Parathyroid adenoma (tissue), 2 donors: ENCODE measurements around the gene CYTH2.
A peak's percentile ranks its signal among the peaks of the same experiment; 100 is the strongest.
"Not testable (repeated sequence)": the region's sequence is repeated elsewhere in the genome, so short reads cannot be mapped to it uniquely, and the experiment has no call there.

ENCODE experiments used
- H2AFZ ChIP-seq: fragments of 300-600 bp; sonication (generic); one replicate; pipeline ENCODE4 v1.7.0; 2017; ENCODE audit warnings: antibody characterized with exemption, mild to moderate bottlenecking
- H3K27ac ChIP-seq: fragments of 300-600 bp; sonication (generic); one replicate; pipeline ENCODE4 v1.7.0; 2017
- H3K27me3 ChIP-seq: fragments of 300-600 bp; sonication (generic); one replicate; pipeline ENCODE4 v1.7.0; 2017; ENCODE audit warnings: low read length; ENCODE audit not compliant: control insufficient read depth, insufficient read depth
- H3K36me3 ChIP-seq: fragments of 300-600 bp; sonication (generic); one replicate; pipeline ENCODE4 v1.7.0; 2017; ENCODE audit warnings: low read length; ENCODE audit not compliant: control insufficient read depth, insufficient read depth
- H3K4me1 ChIP-seq: fragments of 300-600 bp; sonication (generic); one replicate; pipeline ENCODE4 v1.7.0; 2017; ENCODE audit warnings: control low read depth
- H3K4me2 ChIP-seq: fragments of 300-600 bp; sonication (generic); one replicate; pipeline ENCODE4 v1.7.0; 2017; ENCODE audit warnings: low read length
- H3K4me3 ChIP-seq: fragments of 300-600 bp; sonication (generic); one replicate; pipeline ENCODE4 v1.7.0; 2017; ENCODE audit warnings: low read depth, low read length
- H3K79me2 ChIP-seq: fragments of 300-600 bp; sonication (generic); one replicate; pipeline ENCODE4 v1.7.0; 2017; ENCODE audit warnings: control low read depth
- H3K9ac ChIP-seq: fragments of 300-600 bp; sonication (generic); one replicate; pipeline ENCODE4 v1.7.0; 2017; ENCODE audit warnings: mild to moderate bottlenecking
- H3K9me3 ChIP-seq: fragments of 300-600 bp; sonication (generic); one replicate; pipeline ENCODE4 v1.7.0; 2017; ENCODE audit warnings: low read length; ENCODE audit not compliant: control insufficient read depth
- CTCF ChIP-seq: fragments of 300-600 bp; sonication (generic); IDR thresholded peaks from one replicate; pipeline ENCODE4 v1.7.0; 2017; ENCODE audit warnings: antibody characterized with exemption, mild to moderate bottlenecking
- donor health status: primary hyperparathyroidism.

CYTH2 gene

GRCh38 chr19:48484931-48485612 lies 15.9 kb downstream of the CYTH2 start:
- Histone ChIP-seq H3K27me3 (no peaks in the 10 kb centered on the region), H2AFZ (no peak overlapping the region), H3K9ac (no peak overlapping the region), H3K9me3 (no peaks in the 10 kb centered on the region), H3K4me3 (no peak overlapping the region), H3K27ac (no peak overlapping the region), H3K36me3 (no peaks in the 10 kb centered on the region), H3K4me1 (peaks cover 16% of the 10 kb centered on the region), H3K4me2 (no peak overlapping the region), H3K79me2 (no peaks in the 10 kb centered on the region)
- no peak for TF ChIP-seq CTCF

- H3K27me3 ChIP-seq, H3K9me3 ChIP-seq, H3K27ac ChIP-seq, H3K4me3 ChIP-seq, H3K4me2 ChIP-seq, H3K9ac ChIP-seq, H2AFZ ChIP-seq, H3K79me2 ChIP-seq, H3K36me3 ChIP-seq: not testable (repeated sequence)
- peaks cover 16% of the 10 kb centered on the region for H3K4me1 ChIP-seq
These were observed 17.5 kb downstream of the CYTH2 start for GRCh38 chr19:48486706-48487105.

- no peaks in the 10 kb centered on the region for H3K79me2 ChIP-seq
- H3K9ac ChIP-seq, result no peak overlapping the region
- H3K36me3 ChIP-seq, result no peaks in the 10 kb centered on the region
- H3K27me3 ChIP-seq, result no peaks in the 10 kb centered on the region
- H2AFZ ChIP-seq, result no peak overlapping the region
- H3K27ac ChIP-seq, result no peak overlapping the region
- no peaks in the 10 kb centered on the region for H3K9me3 ChIP-seq
- no peak for TF ChIP-seq CTCF
- H3K4me2 ChIP-seq, result peak overlapping the region; percentile 50
- H3K4me1 ChIP-seq, result peaks cover 9% of the 10 kb centered on the region
- no peak overlapping the region for H3K4me3 ChIP-seq
These were observed 18.4 kb downstream of the CYTH2 start for GRCh38 chr19:48487544-48487943.

- H3K27ac ChIP-seq, result peak overlapping the region; percentile 40
- H3K4me2 ChIP-seq, result peak overlapping the region; percentile 50
- TF ChIP-seq CTCF, result no peak
- peaks cover 9% of the 10 kb centered on the region for H3K4me1 ChIP-seq
- no peaks in the 10 kb centered on the region for H3K36me3 ChIP-seq
- no peak overlapping the region for H3K4me3 ChIP-seq
- no peaks in the 10 kb centered on the region for H3K79me2 ChIP-seq
- no peak overlapping the region for H2AFZ ChIP-seq
- H3K9me3 ChIP-seq, result no peaks in the 10 kb centered on the region
- no peaks in the 10 kb centered on the region for H3K27me3 ChIP-seq
- no peak overlapping the region for H3K9ac ChIP-seq
These were observed 18.8 kb downstream of the CYTH2 start for GRCh38 chr19:48487948-48488347.

GRCh38 chr19:48488478-48488877 lies 19.3 kb downstream of the CYTH2 start:
- not testable (repeated sequence) for H3K4me1 ChIP-seq, H3K36me3 ChIP-seq, H3K4me3 ChIP-seq, H3K27me3 ChIP-seq, H3K4me2 ChIP-seq, H3K79me2 ChIP-seq, H3K9me3 ChIP-seq, H3K9ac ChIP-seq, H2AFZ ChIP-seq
- peak overlapping the region; percentile 40 for H3K27ac ChIP-seq
